ENCODE data around the gene ZNF460.

The ZNF460 gene

DNA sequence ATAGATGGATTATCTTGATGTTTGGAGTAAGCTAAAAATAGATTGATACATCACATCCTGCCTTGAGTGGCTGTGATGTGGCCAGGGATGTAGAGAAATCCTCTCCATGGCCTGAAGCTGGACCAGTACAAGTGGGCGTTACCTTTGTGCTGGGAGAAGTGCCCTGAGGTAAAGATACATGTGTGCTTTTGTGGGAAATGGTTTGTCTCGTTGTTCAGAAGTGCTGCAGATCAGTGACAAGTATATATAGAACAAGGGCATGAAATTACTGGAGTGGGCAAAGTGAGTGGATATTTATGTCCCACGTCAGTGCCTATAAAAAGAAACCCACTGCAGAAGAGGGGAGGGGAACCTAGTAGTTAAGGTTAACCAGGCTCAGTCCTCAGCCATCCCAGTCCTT lies 58.6 kb downstream of the ZNF460 start:
- in situ Hi-C loops (cut with MboI; ENCODE audit: low sequenced_read_pairs) = no loop called here

DNA sequence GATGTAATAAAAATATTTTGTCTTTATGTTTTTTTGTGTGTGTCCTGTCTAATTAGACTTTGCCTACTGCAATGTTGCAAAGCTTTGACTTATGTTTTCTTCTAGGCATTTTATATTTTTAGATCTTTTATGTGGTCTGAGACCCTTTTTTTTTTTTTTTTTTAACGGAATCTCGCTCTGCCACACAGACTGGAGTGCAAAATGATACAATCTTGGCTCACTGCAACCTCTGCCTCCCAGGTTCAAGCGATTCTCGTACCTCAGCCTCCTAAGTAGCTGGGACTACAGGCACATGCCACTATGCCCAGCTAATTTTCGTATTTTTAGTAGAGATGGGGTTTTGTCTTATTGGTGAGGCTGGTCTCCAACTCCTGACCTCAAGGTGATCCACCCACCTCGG lies 62.3 kb downstream of the ZNF460 start:
- in situ Hi-C loops (cut with MboI; ENCODE audit: low sequenced_read_pairs) = no loop called here

All from HL-60/S4 treated with retinoic acid at 250 ng/mL for 4 days and 3 days (cell line).